ENCODE measurements around the gene ANKLE2.
"Not testable (repeated sequence)": the region's sequence is repeated elsewhere in the genome, so short reads cannot be mapped to it uniquely, and the experiment has no call there.

ANKLE2 gene

DNA sequence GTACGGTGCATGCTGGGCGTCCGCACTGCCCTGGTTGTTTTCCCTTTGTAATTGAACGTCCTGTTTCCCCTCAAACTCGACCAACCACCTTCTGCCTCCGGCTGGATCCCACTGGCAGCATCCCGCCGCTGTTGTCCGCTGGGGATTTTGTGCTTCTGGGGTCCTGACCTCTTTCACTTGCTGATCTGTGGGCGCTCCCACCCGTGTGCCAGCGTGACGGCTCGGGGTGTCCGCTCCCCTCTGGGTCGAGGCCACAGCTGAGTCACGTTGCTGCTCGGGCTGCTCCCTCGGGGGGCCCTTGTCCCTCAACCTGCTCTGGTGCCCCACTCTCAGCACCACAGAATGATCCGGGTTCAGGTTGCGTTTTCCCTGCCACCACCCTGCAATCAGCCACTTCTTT, 43.0 kb downstream of the ANKLE2 start:
- no peak for FAIRE-seq

DNA sequence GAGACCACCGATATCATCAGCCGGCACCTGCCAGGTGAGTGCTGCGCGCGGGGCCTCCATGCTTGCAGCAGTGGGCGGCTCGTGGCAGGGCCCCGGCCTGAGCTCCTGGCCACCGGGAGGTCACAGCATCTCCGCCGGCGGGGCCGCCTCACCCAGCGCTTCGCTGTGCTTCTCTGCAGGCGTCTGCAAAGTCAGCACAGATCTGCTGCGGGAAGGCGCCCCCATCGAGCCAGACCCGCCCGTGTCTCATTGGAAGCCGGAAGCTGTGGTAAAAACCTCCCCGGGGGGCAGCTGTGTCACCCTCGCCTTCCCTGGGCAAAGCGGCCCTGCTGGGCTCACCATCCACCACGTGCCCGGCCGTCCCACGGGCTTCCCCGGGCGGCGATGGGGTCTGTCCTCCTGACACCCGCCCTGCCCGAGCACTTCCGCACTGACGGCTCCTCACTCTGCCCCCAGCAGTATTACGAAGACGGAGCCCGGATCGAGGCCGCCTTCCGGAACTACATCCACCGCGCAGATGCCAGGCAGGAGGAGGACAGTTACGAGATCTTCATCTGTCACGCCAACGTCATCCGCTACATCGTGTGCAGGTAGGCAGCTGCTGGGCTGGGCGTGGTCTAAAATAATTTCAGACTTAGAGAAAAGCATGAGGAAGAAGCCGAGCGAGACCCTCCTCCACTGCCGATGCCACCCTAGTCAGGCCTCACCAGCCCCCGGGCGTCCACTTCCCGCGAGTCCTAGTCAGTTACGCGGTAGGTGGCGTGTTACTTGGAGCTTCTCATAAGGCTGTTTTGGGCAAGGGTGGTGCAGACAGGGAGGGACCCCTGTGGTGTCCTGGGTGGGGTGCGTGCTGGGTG, 43.9 kb downstream of the ANKLE2 start:
- FAIRE-seq = no peak

DNA sequence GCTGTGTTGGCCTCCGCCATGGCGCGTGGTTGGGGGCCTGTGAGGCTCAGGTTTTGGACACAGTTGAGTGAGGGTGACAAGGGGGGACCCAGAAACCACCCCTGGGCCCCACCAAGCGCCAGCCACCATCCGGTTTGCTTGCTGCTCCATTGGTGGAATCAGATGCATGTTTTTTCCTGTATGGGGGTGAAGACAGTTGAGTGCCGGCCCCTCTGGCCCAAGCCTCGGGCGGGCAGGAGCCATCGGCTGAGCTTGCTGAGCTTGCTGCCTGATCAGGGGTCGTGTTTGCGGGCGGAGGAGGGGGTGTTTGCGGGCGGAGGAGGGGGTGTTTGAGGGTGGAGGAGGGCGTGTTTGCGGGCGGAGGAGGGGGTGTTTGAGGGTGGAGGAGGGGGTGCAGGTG, 44.6 kb downstream of the ANKLE2 start:
- no peak for FAIRE-seq

DNA sequence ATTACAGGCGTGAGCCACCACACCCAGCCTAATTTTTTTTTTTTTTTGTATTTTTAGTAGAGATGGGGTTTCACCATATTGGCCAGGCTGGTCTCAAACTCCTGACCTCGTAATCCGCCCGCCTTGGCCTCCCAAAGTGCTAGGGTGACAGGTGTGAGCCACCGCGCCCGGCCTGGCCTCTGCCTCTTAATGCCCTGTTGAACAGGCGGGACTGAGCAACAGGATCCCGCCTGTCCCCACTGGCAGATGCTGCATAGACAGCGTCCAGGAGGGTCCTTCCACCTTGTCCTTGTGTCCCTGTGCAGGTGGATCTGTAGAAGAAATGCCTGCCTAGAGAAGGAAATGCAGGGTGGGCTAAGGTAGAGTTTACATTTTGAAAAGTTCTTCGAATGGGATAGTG, 45.3 kb downstream of the ANKLE2 start:
- no peak for FAIRE-seq

DNA sequence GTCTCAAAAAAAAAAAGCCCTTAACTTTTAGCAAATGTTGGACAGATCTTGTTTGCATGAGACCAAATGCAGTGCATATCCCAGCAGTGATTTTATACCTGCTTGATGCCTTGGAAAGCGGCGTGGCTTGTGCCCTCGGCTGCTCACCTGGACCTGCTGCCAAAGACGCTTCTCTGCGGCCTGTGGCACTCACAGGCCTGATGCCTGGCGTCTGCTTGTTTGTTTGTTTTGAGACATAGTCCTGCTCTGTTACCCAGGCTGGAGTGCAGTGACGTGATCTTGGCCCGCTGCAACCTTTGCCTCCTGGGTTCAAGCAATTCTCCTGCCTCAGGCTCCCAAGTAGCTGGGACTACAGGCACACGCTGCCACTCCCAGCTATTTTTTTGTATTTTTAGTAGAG, 45.8 kb downstream of the ANKLE2 start:
- no peak for FAIRE-seq

DNA sequence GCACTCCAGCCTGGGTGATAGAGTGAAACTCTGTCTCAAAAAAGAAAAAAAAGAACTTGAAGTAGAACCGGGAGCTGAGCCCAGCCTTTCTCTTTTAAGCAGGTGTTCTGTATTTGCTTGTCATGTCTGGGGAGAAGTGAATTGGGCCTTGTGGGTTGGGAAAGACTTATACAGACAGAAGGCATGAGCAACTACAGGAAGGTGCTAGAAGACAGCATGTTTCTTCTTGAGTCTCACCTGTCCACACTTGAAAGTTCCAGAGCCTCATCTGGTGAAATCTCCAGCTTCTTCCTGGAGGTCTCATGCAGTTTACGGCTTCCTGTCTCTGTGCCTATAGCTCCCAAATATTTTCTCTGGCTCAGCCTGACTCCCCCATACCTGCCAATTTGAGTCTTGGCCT, 48.5 kb downstream of the ANKLE2 start:
- no peak for FAIRE-seq

DNA sequence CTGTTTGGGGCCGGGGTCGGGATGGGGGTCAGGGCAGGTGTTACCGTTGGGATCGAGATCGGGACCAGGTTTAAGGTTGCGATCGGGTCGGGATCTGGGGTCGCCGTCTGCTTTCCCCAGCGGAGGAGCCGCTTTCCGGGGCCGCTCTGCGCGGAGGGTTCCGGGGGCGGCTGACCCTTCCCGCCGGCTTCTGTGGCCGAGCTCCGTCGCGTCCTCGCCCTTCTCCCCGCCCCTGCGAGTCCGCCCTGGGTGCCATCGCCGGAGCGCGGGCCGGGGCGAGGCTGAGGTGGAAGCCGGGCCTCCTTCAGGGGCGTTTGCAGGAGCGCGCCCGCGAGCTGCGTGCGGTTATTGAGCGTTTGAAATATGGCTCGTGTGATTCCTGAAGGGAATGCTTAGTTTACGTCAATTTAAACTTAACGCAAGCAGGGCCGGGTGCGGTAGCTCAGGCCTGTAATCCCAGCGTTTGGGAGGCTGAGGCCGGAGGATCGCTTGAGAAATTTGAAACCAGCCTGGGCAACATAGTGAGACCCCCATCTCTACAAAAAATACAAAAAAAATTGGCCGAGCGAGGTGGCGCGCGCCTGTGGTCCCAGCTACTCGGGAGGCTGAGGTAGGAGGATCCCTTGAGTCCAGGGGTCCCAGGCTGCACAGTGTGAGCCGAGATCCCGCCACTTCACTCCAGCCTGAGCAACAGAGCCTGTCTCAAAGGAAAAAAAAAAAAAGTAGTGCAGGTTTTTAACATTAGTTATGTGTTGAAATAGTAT, 50.4 kb downstream of the ANKLE2 start:
- FAIRE-seq = no peak

DNA sequence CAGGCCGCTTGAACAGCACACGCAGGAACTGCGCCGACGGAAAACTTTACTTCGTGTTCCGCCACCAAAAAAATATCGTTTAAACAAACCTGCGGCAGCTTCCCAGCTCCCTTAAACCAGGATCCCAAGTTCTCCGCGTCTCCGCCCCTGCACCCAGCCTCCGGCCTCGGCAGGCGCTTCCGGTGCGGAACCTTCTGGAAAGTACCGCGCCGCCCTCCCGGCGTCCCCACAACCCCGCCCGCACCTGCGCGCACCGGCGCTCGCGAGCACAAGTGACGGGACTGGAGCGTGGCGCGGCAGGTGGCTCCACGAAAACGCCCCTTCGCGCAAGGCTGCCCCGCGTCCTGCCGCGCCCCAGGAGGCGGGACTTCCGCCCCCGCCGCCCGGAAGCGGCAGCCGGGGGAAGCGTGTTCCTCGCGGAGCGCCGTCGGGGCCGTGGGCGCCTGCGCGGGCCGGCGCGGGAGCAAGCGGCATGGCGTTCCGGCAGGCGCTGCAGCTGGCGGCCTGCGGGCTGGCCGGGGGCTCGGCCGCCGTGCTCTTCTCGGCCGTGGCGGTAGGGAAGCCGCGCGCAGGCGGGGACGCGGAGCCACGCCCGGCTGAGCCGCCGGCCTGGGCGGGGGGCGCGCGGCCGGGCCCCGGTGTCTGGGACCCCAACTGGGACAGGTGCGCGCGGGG, 51.1 kb downstream of the ANKLE2 start, which contains the start of gene PGAM5:
TSS of gene PGAM5 (plus strand) at position 438 of the 675 bp plus-strand sequence. CDS start at position 473, 35 bp downstream.
- FAIRE-seq = no peak

DNA sequence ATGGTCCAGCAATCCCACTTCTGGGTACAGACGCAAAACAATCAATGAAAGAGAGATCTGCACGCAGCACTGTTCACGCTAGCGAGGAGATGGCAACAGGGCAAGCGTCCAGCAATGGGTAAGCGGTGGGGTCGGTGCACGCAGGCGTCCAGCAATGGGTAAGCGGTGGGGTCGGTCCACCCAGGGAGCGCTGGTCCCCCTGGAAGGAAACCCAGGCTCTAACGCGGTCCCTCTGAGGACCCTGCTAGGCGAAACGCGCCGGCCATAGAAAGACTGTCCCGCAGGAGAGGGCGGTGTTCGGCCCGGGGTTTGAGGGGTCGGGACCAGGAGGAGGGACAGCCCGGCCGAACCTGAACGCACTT, 51.6 kb downstream of the ANKLE2 start:
- FAIRE-seq = no peak

DNA sequence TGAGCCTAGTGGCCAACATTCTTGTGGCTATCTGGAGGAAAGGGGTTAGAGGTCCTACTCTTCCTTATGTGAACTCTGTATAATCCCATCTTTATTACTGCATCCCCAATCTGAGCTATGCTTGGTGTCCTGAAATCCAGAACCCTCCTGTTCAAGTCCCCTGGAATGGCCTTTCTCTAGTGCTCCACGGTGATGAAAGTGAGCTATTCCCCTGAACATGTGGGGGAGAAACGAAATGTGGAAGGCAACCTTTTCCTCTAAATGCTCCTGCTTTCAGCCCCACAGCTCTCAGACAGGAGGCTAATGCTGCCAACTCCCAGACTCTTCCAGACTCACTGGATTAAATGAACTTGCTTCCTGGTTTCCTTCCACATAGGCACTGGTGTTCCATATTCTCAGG, 53.5 kb downstream of the ANKLE2 start:
- no peak for FAIRE-seq

DNA sequence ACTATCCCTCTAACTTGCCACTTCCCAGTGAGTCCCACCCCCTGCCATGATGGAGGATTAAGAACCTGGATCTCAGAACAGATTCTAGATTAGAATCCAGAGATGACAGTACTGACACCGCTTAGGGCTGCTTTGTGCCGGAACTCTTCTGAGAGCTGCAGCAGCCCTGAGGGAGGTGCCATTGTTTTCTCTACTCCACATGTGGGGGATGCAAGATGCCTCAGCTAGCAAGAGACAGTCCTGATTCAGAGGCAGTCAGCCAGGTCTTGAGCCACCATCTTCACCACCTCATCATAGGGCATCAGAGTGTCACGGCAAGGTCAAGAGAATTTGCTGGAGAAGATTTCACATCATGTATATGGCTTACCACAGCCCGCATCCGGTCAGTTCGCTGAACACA, 54.4 kb downstream of the ANKLE2 start:
- FAIRE-seq = no peak

DNA sequence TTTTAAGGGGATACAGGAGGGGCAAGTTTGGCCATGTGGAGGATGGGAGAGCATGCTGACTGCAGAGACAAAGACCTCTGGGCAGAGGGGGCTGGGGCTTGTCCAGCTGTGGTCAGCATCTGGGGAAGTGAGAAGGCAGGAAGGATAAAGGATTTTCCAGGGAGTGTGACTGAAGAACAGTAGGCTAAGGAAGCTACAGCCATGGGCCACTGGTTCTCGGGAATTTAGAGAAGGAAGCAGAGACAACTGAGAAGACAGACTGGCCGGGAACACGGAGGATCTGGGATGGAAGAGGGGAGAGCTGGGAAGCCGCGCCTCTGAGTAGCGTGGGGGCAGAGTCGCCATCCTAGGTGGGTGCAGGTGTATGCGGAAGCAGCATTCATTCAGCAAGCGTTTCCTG, 58.0 kb downstream of the ANKLE2 start:
- FAIRE-seq = no peak

DNA sequence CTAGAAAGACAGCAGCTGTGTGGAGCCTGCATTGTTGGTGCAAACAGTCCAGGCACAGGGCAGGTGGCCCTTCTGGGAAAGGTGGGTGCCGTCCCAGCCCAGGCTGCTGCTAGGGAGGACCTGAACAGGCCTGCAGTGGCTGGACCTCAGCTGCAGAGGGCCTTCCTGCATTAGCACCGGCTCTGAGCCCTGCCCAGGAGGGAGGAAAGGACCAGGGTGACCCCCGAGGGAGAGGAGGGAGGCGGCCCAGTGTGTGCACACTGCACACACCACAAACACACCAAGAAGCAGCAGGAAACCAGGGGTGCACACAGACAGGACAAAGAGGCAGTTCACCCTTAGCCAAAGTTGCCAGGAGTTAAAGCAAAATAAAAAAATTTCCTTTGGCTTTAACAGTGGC, 59.0 kb downstream of the ANKLE2 start:
- FAIRE-seq = no peak

DNA sequence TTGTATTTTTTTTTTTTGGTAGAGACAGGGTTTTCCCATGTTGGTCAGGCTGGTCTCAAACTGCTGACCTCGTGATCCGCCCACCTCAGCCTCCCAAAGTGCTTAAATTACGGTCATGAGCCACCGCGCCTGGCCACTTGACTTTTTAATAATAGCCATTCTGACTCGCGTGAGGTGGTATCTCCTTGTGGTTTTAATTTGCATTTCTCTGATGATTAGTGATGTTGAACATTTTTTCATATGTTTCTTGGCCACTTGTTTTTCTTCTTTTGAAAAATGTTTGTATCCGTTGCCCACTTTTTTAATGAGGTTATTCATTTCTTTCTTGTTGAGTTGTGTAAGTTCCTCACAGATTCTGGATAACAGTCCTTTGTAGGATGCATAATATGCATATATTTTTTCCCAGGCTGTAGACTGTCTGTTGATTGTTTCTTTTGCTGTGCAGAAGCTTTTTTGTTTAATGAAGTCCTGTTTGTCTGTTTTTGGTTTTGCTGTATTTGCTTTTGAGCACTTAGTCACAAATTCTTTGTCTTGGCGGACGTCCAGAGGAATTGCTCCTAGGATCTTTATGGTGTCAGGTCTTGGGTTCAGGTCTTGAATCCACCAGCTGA, 61.3 kb downstream of the ANKLE2 start:
- FAIRE-seq = no peak

DNA sequence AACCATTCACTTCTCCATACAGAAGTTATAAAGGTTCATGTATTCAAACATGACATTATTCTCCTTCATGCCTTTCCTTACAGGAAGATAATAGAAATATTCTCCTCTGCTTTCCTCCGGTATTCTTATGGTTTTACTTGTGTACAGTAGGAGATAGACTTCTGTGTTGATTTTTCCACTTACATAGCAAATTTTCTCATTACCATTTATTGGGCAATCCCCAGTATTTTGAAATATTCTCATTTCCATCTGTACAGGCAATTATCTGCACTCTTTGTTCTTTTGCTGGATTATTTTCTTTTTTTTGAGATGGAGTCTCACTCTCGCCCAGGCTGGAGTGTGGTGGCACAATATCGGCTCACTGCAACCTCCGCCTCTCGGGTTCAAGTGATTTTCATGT, 63.3 kb downstream of the ANKLE2 start:
- FAIRE-seq = no peak

DNA sequence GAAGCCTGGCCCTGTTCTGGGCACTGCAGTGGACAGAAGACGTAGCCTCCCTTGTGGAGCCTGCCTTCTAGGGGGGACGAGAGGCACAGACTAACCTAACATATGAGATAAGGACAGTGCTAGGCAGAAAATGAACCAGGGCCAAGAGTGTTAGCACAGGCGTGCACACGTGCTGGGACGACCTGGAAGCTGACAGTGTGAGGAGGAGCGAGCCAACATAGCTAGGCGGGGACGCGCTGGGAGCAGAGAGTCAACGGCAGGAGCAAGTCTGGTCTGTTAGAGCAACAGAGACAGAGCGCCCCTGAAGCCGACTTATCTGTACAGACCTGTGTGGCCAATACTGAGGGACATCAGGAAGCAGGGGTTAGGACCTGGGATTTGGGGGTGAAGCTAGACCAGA, 66.2 kb downstream of the ANKLE2 start:
- FAIRE-seq = no peak

DNA sequence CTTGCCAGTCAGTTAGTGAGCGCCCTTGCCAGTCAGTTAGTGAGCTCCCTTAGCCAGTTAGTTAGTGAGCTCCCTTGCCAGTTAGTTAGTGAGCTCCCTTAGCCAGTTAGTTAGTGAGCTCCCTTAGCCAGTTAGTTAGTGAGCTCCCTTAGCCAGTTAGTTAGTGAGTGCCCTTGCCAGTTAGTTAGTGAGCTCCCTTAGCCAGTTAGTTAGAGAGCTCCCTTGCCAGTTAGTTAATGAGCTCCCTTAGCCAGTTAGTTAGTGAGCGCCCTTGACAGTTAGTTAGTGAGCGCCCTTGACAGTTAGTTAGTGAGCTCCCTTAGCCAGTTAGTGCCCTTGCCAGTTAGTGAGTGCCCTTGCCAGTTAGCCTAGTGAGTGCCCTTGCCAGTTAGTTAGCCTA, 66.7 kb downstream of the ANKLE2 start:
- not testable (repeated sequence) for FAIRE-seq

DNA sequence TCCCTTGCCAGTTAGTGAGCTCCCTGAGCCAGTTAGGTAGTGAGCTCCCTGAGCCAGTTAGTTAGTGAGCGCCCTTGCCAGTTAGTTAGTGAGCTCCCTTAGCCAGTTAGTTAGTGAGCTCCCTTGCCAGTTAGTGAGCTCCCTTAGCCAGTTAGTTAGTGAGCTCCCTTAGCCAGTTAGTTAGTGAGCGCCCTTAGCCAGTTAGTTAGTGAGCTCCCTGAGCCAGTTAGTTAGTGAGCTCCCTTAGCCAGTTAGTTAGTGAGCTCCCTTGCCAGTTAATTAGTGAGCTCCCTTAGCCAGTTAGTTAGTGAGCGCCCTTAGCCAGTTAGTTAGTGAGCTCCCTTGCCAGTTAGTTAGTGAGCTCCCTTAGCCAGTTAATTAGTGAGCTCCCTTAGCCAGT, 69.6 kb downstream of the ANKLE2 start:
- not testable (repeated sequence) for FAIRE-seq

DNA sequence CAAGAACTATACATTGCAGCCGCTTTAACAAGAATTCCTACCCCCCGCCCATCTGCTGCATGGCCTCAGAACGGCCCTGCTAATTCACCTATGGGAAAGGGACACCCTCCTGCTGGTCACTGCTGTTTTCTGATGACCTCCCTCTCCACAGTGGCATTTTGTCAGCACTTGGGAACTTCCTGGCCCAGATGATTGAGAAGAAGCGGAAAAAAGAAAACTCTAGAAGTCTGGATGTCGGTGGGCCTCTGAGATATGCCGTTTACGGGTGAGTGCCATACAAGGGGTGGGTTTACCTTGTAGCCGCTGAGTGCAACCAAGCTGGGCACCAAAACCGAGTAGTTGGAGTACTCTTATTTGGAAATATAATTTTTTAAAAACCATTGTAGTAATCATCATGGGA, 71.5 kb downstream of the ANKLE2 start:
- FAIRE-seq = no peak

DNA sequence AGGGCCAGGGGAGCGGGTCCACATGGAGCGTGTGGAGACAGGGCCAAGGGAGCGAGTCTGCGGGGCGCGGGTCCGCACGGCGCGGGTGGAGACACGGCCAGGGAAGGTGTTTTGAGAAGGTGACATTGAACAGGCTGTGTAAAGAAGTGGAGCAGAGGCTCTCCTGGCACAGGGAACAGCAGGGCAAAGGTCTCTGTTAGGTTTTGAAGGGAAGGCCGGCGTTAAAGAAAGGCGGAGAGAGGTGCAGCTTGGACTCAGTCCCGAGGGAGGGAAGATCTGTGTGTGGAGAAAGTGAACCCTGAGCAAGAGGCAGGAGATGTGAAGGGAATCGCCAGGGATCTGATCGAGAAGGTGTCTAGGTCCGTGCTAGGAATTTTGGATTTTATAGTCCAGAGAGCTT, 72.4 kb downstream of the ANKLE2 start:
- FAIRE-seq = no peak

DNA sequence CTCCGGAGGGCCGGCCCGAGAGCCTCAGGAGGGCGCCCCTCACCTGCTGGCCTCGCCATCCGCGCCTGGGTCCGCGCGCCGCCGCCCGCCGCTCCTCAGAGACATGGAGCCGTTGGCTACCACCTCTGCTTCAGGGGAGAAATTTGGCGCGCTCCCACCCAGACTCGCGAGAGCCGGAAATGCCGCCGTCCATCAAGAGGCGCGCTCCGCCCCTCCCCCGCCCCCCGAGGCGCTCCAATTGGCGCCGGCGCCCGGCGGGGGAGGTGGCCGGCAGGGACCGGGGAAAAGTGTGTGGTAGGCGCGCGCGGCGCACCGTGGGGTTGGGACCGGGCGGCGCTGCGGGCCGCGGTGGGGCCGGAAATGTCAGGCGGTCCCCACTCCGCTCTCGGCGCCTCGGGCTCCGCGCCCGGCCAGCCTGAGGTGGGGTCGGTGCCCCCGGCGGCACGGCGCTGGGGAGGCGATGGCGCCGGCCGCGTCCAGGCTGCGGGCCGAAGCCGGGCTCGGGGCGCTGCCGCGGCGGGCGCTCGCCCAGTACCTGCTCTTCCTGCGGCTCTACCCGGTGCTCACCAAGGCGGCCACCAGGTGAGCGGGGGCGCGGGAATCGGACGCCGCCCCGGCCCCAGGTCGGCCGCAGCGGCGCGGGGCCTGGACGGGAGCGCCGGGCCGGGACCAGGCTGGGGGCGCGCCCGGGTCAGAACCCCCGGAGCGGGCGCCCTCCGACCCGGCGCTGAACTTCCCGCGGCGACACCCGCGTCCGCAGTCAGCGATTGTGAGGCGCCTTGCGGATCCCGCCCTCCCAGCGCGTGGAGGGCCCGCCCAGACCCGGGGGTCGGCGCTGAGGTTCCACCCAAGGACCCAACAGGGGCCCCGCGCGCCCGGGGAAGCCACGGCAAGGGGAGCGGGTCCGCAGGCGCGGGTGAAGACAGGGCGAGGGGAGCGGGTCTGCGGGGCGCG, 74.1 kb downstream of the ANKLE2 start, which contains the start of the genes POLE and PXMP2:
TSS of gene POLE (minus strand) at position 132 of the 954 bp plus-strand sequence. CDS start at position 105, 27 bp downstream.
TSS of gene PXMP2 (plus strand) at position 377 of the 954 bp plus-strand sequence. CDS start at position 461, 84 bp downstream.
- FAIRE-seq = no peak

DNA sequence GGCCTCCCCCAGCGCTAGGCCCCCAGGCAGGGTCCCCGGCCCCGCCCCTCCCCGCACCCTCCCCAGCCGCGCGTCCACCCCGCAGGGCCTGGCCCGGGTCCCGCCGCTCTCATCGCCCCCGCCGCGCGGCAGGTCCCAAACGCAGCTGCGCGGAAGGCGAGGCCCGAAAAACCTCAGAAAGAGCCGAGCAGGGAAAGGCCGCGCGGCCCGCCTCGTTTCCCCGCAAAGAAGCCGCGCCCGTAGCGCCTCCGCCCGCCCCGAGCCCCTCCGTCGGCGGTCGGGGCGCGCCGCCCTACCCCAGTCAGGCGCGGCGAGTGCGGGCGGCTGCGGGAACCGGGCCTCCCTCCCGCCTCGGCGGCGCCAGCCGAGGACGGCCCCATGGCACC, 74.8 kb downstream of the ANKLE2 start:
- no peak for FAIRE-seq

Data from islet of Langerhans (tissue), 1 donor.